GM18498 (cell line): Measurements from ENCODE around the gene LHX5.

Experiments used
- ATAC-seq: cut with Tn5 transposase; IDR thresholded peaks from one replicate; pipeline ENCODE4 v1.9.1; 2021; ENCODE audit warnings: mild to moderate bottlenecking, moderate library complexity; ENCODE audit not compliant: unreplicated experiment

Gene LHX5

GRCh38 chr12:113478351-113479011 is 6.8 kb upstream of the LHX5 start:
- no peak for ATAC-seq

GRCh38 chr12:113477842-113478215 is 6.2 kb upstream of the LHX5 start:
- ATAC-seq, result no peak

DNA sequence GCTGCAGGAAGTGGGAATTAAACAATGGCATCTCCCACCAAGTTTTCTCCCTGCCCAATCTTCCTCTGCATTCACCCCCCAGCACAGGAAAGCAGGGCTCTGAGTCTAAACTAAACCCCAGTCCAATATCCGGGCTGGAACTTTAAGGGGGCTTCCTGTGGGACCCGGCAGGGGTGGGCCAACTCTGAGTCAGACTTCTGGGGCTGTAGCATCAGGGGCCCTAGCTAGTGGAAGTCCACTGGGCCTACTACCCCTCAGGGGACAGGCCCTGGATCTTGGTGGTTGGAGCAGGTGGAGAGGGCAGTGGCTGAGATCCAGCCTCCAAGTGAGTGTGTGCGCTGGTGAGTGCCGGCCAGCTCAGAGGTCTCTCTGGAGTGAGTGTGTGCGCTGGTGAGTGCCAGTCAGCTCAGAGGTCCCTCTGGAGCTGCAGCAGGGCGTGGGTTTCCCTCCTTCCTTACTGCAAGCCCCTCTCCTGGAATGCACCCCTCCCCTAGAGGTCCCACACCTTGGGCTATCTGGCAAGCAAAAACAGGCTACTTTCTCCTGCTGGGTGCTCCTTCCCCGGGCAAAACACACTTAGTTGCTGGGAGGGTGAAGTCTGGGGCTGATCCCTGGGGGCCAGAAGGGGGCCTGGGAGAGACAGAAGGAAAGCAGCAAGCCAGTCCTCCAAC is 5.6 kb upstream of the LHX5 start:
- no peak for ATAC-seq

GRCh38 chr12:113476176-113476986 is 4.7 kb upstream of the LHX5 start:
- no peak for ATAC-seq

DNA sequence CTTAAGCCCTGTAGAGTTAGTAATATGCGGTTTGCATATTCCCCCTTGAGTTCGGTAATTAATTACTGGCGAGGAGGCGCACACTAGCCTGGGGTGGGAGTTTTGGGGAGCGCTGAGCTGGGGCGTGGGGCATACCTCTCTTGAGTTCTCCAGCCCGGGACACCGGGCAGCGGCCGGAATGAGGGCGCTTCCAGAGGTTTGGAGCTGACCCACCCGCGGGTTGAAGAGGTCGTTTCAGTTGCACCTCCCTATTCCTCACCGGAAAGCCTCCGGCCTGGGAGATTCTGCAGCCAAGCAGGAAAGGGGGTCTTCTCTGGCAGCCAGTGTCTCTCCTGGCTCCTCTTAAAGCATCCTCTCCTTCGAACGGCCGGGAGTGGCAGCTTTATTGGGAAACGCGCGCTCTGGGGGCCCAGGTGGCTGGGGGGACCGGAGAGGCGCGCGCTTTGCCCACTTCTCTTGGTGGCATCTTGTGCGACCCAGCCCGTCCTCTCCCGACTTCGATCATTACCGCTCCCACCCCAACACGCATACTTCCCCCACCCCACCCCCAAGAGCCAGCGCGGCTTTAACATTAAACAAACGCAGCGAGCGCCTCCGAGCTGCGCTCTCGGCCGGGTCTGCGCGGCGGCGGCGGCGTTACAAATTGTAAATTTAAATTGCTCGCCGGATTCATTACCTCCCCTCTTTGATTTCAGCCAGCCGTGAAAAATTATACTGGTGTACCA is 3.9 kb upstream of the LHX5 start:
- ATAC-seq, result no peak

DNA sequence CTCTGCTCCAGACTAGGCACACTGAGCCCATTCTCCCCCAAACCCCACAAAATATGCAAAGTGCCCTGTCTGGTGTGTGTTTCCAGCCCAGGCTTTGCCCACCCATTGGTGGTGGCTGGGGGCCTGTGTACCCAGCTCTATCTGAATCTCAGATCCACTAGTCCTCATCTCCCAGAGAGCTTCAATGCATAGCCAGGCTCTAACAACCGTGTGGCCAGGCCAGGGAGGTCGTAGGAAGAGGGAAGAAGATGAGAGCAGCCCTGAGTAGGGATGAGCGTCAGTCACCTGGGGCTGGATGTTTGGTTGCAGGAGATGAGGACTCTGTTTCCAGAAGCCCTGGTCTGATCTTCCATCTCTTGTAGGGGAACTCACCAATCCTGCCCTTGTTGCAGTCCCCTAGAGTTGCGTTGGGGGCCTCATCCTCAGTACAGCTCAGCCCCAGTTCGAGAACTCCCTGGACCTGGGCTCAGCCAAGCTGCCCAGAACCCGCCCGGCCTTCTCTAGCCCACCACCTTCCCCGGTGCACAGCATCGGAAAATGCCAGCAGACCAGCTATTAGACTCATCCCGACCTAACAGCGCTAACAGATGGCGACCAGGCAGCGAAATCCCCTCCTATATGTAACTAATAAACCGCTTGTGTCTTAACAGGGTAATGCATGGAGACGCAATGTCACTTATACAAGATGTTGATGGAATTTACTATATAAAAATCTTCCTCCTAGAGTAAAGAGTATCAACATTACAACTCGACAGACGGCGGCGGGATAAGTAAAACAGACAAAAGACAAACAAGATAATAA is 3.2 kb upstream of the LHX5 start:
- ATAC-seq, result no peak

- ATAC-seq, result no peak
Observed at GRCh38 chr12:113473942-113474341, 2.3 kb upstream of the LHX5 start.

DNA sequence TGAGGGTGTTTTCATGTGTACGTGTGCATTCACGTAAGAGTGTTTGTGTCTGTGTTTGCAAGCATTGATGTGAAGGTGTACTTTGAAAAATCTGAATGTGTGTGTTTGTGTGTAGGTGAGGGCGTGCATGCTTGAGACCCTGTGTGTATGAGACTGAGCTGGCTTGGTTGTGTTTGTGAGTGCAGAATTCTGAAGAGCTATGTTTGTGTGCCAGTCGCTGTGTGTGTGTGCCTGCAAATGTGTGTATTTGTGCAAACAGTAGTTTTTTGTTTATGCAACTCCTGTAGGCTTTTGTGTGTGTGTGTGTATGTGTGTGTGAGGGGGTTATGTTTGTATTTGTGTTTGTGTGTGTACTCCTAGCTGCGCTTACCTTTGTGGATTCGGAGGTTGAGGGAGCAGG is 1.7 kb upstream of the LHX5 start:
- no peak for ATAC-seq

GRCh38 chr12:113472191-113473121 is 785 bp upstream of the LHX5 start:
- ATAC-seq, result no peak

- ATAC-seq, result no peak
Observed at GRCh38 chr12:113470871-113471618, 626 bp downstream of the LHX5 start.

- ATAC-seq, result no peak
Observed at GRCh38 chr12:113469949-113470743, 1.5 kb downstream of the LHX5 start.

GRCh38 chr12:113469224-113469948 is 2.3 kb downstream of the LHX5 start:
- no peak for ATAC-seq

GRCh38 chr12:113468365-113469223 is 3.1 kb downstream of the LHX5 start:
- no peak for ATAC-seq

DNA sequence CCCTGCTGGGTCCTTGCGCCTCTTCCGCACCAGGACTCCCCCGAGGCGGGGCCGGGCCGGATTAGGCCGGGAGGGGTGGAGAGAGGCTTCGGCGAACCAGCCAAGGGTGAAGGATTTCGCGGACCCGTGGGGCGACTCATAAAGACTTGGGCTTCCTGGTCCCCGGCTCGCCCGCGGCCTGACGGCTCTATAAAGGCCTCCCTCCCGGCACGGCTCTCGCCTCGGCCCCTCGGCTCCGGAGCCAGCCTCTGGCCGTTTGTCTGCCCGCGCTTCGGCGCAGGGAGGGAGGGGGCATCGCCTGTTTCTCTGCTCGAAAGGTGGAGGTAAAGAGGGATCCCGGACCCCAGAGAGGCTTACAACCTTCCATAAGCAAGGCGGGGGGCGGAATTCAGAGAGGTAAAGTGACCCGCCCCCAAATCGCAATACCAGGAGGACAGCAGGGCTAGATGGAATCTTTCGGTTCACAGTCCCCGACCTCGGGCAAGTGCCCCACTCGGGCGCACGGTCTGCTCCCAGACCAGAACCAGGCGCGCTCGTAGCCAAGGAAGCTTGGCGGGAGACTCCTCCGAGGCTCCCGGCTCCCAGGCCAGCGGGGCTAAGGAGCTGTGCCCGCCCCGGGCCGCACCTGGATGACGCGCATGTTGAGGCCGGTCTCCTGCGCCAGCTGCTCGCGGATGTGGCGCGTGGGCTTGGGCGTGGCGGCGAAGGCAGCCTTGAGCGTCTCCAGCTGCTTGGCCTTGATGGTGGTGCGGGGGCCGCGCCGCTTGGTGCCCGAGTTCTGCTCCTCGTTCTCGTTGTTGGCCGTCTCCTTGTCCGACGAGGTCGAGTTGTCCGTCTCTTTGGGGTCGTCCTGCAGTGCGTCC is 3.9 kb downstream of the LHX5 start:
- no peak for ATAC-seq

GRCh38 chr12:113467142-113467501 is 4.5 kb downstream of the LHX5 start:
- ATAC-seq, result no peak
